ENCODE results near the gene STARD3. TPM values are rescaled to one million over a fixed set of nuclear protein-coding genes. Genes with fewer than 3 reads are reported as not detected.
A peak's percentile ranks its signal among the peaks of the same experiment; 100 is the strongest.

STARD3 gene
- total RNA-seq, 1 experiment from 2014 or later, result 47.7 TPM

GRCh38 chr17:39664581-39665561, 27.9 kb downstream of the STARD3 start, which contains the start of gene TCAP:
Gene TCAP, plus strand, starts transcription at chr17:39665349. Its CDS starts 11 bp downstream, at chr17:39665360.
- TF ChIP-seq EZH2 (IDR thresholded peaks at IDR 0.05; ENCODE audit: low read depth) (no peak), CTCF (conservative IDR thresholded peaks at IDR 0.05) (no peak)
- H3K9me2 ChIP-seq (ENCODE audit: insufficient read depth), result no peaks in the 10 kb centered on the region
- peak within 1 kb of the TSS; percentile 82 for H3K4me2 ChIP-seq
- H3K27me3 ChIP-seq (ENCODE audit: insufficient read depth, low read depth), result no peaks in the 10 kb centered on the region
- ChIA-PET POLR2A (ENCODE audit: unreplicated experiment) (interaction anchor here (0.5 kb wide), 1 partner anchor 87 kb away, joined by 26 read pairs; no protein-coding TSS in a partner anchor), CTCF (no interaction called here)
- no peaks in the 10 kb centered on the region for H3K79me2 ChIP-seq (ENCODE audit: low read depth)
- peaks cover 35% of the 10 kb centered on the region for H3K4me1 ChIP-seq (replicated peaks; ENCODE audit: insufficient read depth)
- H4K20me1 ChIP-seq (ENCODE audit: insufficient read depth), result no peaks in the 10 kb centered on the region
- intact Hi-C loops (cut with micrococcal nuclease; ENCODE audit: unreplicated experiment), result no loop called here
- H3K9me3 ChIP-seq (ENCODE audit: insufficient read depth, low read depth), result no peaks in the 10 kb centered on the region
- no peak within 1 kb of the TSS for H3K27ac ChIP-seq
- DNase-seq, result no peak
- H3K4me3 ChIP-seq, result no peak within 1 kb of the TSS
- H2AFZ ChIP-seq, result no peak within 1 kb of the TSS
- BruUV-seq (replicated peaks), result no TSS peak
- no peaks in the 10 kb centered on the region for H3K36me3 ChIP-seq (ENCODE audit: low read depth)
- H3F3A ChIP-seq (ENCODE audit: insufficient read depth, low read depth), result peaks cover 22% of the 10 kb centered on the region

- Histone ChIP-seq H3F3A (ENCODE audit: insufficient read depth, low read depth) (peaks cover 27% of the 10 kb centered on the region), H3K9me3 (ENCODE audit: insufficient read depth, low read depth) (no peaks in the 10 kb centered on the region), H3K79me2 (ENCODE audit: low read depth) (no peaks in the 10 kb centered on the region), H2AFZ (no peak overlapping the region), H3K27me3 (ENCODE audit: insufficient read depth, low read depth) (no peaks in the 10 kb centered on the region), H3K27ac (no peak overlapping the region), H4K20me1 (ENCODE audit: insufficient read depth) (no peaks in the 10 kb centered on the region), H3K9me2 (ENCODE audit: insufficient read depth) (no peaks in the 10 kb centered on the region), H3K4me2 (no peak overlapping the region), H3K4me3 (no peak overlapping the region), H3K36me3 (ENCODE audit: low read depth) (no peaks in the 10 kb centered on the region), H3K4me1 (replicated peaks; ENCODE audit: insufficient read depth) (peaks cover 35% of the 10 kb centered on the region)
- ChIA-PET CTCF (no interaction called here), POLR2A (ENCODE audit: unreplicated experiment) (interaction anchor here (0.5 kb wide), 1 partner anchor 86 kb away, joined by 26 read pairs; no protein-coding TSS in a partner anchor)
- intact Hi-C loops (cut with micrococcal nuclease; ENCODE audit: unreplicated experiment), result no loop called here
- peak in 1 of 2 experiments; percentile 16 for DNase-seq
- no peak for TF ChIP-seq EZH2 (IDR thresholded peaks at IDR 0.05; ENCODE audit: low read depth)
- no peak for TF ChIP-seq CTCF (conservative IDR thresholded peaks at IDR 0.05)
- no TSS peak for BruUV-seq (replicated peaks)
These were observed 28.8 kb downstream of the STARD3 start for GRCh38 chr17:39665642-39666224.

GRCh38 chr17:39666231-39666600, 29.3 kb downstream of the STARD3 start:
- Histone ChIP-seq H3F3A (ENCODE audit: insufficient read depth, low read depth) (peaks cover 27% of the 10 kb centered on the region), H3K9me3 (ENCODE audit: insufficient read depth, low read depth) (no peaks in the 10 kb centered on the region), H4K20me1 (ENCODE audit: insufficient read depth) (no peaks in the 10 kb centered on the region), H3K4me1 (replicated peaks; ENCODE audit: insufficient read depth) (peaks cover 35% of the 10 kb centered on the region), H3K4me3 (no peak overlapping the region), H3K9me2 (ENCODE audit: insufficient read depth) (no peaks in the 10 kb centered on the region), H3K4me2 (no peak overlapping the region), H3K36me3 (ENCODE audit: low read depth) (no peaks in the 10 kb centered on the region), H3K27ac (no peak overlapping the region), H3K79me2 (ENCODE audit: low read depth) (no peaks in the 10 kb centered on the region), H3K27me3 (ENCODE audit: insufficient read depth, low read depth) (no peaks in the 10 kb centered on the region), H2AFZ (no peak overlapping the region)
- TF ChIP-seq CTCF (conservative IDR thresholded peaks at IDR 0.05) (no peak), EZH2 (IDR thresholded peaks at IDR 0.05; ENCODE audit: low read depth) (no peak)
- CTCF ChIA-PET, result interaction anchor here (0.6 kb wide), 1 partner anchor 63 kb away, joined by 3 read pairs; no protein-coding TSS in a partner anchor
- no peak for DNase-seq
- no TSS peak for BruUV-seq (replicated peaks)
- intact Hi-C loops (cut with micrococcal nuclease; ENCODE audit: unreplicated experiment), result no loop called here
- POLR2A ChIA-PET (ENCODE audit: unreplicated experiment), result no interaction called here

Measured in PC-9 (cell line).